GM12878 (cell line): ENCODE results near the gene CIB2. TPM values are rescaled to one million over a fixed set of nuclear protein-coding genes. Genes with fewer than 3 reads are reported as not detected.
A peak's percentile ranks its signal among the peaks of the same experiment; 100 is the strongest.

Experiments
- ATAC-seq: fragments of 200-7000 bp; cut with Tn5 transposase; 3 replicates; pipeline ENCODE4 v1.9.1; 2020; ENCODE audit warnings: mild to moderate bottlenecking, moderate library complexity
- BruUV-seq: library from RNA; stranded (reverse); fragments of 400-500 nt; replicated peaks from 2 replicates; lab custom pipeline; 2021; lab: Mats Ljungman, UMichigan
- CTCF ChIA-PET: fragments of 300-600 bp; sonication (Branson Sonifier 250); formaldehyde crosslinking; extraction: SDS; loops from one replicate; lab custom pipeline; 2021; ENCODE audit warnings: inconsistent platforms; lab: Yijun Ruan, JAX
- POLR2A ChIA-PET: fragments of 350-600 bp; formaldehyde crosslinking; extraction: SDS; loops from one replicate; lab custom pipeline; 2021; ENCODE audit warnings: inconsistent platforms; lab: Charles Lee
- RAD21 ChIA-PET: fragments of 300-600 bp; sonication (Branson Sonifier 250); formaldehyde crosslinking; loops from one replicate; lab custom pipeline; 2023; ENCODE audit warnings: antibody characterized with exemption; ENCODE audit not compliant: unreplicated experiment; lab: Charles Lee
- SMC1A ChIA-PET: fragments of 300-600 bp; sonication (Branson Sonifier 250); formaldehyde crosslinking; loops from one replicate; lab custom pipeline; 2023; ENCODE audit not compliant: unreplicated experiment, uncharacterized antibody; lab: Charles Lee
- DNase-seq: peaks from one replicate; pipeline ENCODE4 v3.0.0-alpha.2; 2011; ENCODE audit warnings: low read depth, low spot score
- FAIRE-seq: peaks from 3 replicates; lab custom pipeline; 2011; peaks lifted over from hg19 to GRCh38; lab: Jason Lieb, UNC
- H2AFZ ChIP-seq: 2 replicates; pipeline ENCODE4 v1.6.0; 2011; ENCODE audit warnings: low read depth, low read length, control low read depth; ENCODE audit not compliant: control insufficient read depth
- H3K27ac ChIP-seq: 2 replicates; pipeline ENCODE4 v1.5.1; 2011; ENCODE audit warnings: control low read depth; ENCODE audit not compliant: control insufficient read depth, insufficient read depth
- H3K27me3 ChIP-seq, 2 experiments: replicated peaks in 1 of 2; 2 replicates each; pipeline versions ENCODE4 v1.6.0 to v1.6.1; 2011; ENCODE audit warnings: low read length in 1 of 2; ENCODE audit not compliant: control insufficient read depth in 2 of 2, insufficient read depth in 2 of 2
- H3K36me3 ChIP-seq, 2 experiments: 2 replicates each; pipeline ENCODE4 v1.5.1; 2011; ENCODE audit warnings: low read length in 1 of 2; ENCODE audit not compliant: control insufficient read depth in 2 of 2, insufficient read depth in 2 of 2
- H3K4me1 ChIP-seq: 2 replicates; pipeline ENCODE4 v1.6.1; 2011; ENCODE audit warnings: mild to moderate bottlenecking, low read length, moderate library complexity, mixed read lengths; ENCODE audit not compliant: control insufficient read depth, insufficient read depth
- H3K4me2 ChIP-seq: 2 replicates; pipeline ENCODE4 v1.6.0; 2011; ENCODE audit warnings: control low read depth; ENCODE audit not compliant: control insufficient read depth, insufficient read depth
- H3K4me3 ChIP-seq: fragments of 200-600 bp; sonication (generic); 2 replicates; pipeline ENCODE4 v1.5.1; 2016
- H3K79me2 ChIP-seq: 2 replicates; pipeline ENCODE4 v1.6.0; 2011; ENCODE audit warnings: low read length; ENCODE audit not compliant: control insufficient read depth, insufficient read depth
- H3K9ac ChIP-seq: 2 replicates; pipeline ENCODE4 v1.8.0; 2011; ENCODE audit warnings: low read length, control low read depth, mixed read lengths; ENCODE audit not compliant: control insufficient read depth, insufficient read depth
- H3K9me3 ChIP-seq: replicated peaks from 3 replicates; pipeline ENCODE4 v1.5.1; 2011; ENCODE audit warnings: mild to moderate bottlenecking, low read length; ENCODE audit not compliant: control insufficient read depth, insufficient read depth
- H4K20me1 ChIP-seq: 2 replicates; pipeline ENCODE4 v1.6.0; 2011; ENCODE audit not compliant: control insufficient read depth, insufficient read depth
- MXI1 ChIP-seq: fragments of 150-350 bp; IDR thresholded peaks from 2 replicates; pipeline ENCODE4 v1.6.1; 2011; ENCODE audit warnings: low read depth, mild to moderate bottlenecking, inconsistent platforms, low read length, improper control_type of control experiment
- NFYA ChIP-seq: IDR thresholded peaks from 2 replicates; pipeline ENCODE4 v1.6.1; 2011; ENCODE audit warnings: low read depth, mild to moderate bottlenecking, low read length, improper control_type of control experiment, borderline replicate concordance
- NR2F1 ChIP-seq: fragments of 450-650 bp; conservative IDR thresholded peaks from 2 replicates; pipeline ENCODE4 v1.6.1; 2017; ENCODE audit warnings: mild to moderate bottlenecking
- SIN3A ChIP-seq: IDR thresholded peaks from 2 replicates; pipeline ENCODE4 v1.6.1; 2012; ENCODE audit warnings: low read depth, low read length, improper control_type of control experiment
- SMC3 ChIP-seq: IDR thresholded peaks from 2 replicates; pipeline ENCODE4 v1.6.1; 2011; ENCODE audit warnings: low read length, improper control_type of control experiment, borderline replicate concordance
- WGBS: methylation state at CpG from one replicate; pipeline ENCODE4 v1.1.6; 2016; ENCODE audit warnings: low lambda C conversion rate; ENCODE audit not compliant: insufficient replicate concordance, insufficient coverage; ENCODE audit errors: missing lambda C conversion rate; 5-methylcytosine and 5-hydroxymethylcytosine counted together
- in situ Hi-C: fragments of 300-500 bp; cut with MboI; formaldehyde crosslinking; loops from 9 replicates; pipeline ENCODE4 v1.14.3; 2018; ENCODE audit warnings: mixed read lengths
- intact Hi-C: fragments of 100-400 bp; cut with micrococcal nuclease; formaldehyde crosslinking; loops from one replicate; pipeline ENCODE4 v1.14.2; 2022; ENCODE audit not compliant: unreplicated experiment
- polyA plus RNA-seq, 11 experiments: library from polyadenylated mRNA; depleted of rRNA in 4 of 11; unstranded in 6 of 11; stranded (reverse) in 5 of 11; fragments of >200 nt; fragmentation: Nextera tagmentation in 4 of 11; fragmentation: Illumina TruSeq in 1 of 11; extraction: Ambion mirVana in 4 of 11; extraction: Trizol in 1 of 11; gene quantifications; 1 replicate in 1 of 11; 2 replicates in 10 of 11; pipeline versions ENCODE4 v1.2.1 to v1.2.3, GENCODE V29; 2011 to 2016; ENCODE audit warnings: inconsistent platforms in 2 of 11, missing spikeins in 2 of 11, low read depth in 1 of 11
- total RNA-seq, 4 experiments: library from RNA; depleted of rRNA in 3 of 4; stranded (reverse); fragments of >200 nt in 3 of 4; fragmentation: Illumina TruSeq in 1 of 4; extraction: Trizol in 1 of 4; gene quantifications; 2 replicates each; pipeline versions ENCODE4 v1.2.1 to v1.2.3, GENCODE V29; 2013 to 2021
- TF ChIP-seq, protein P1 (sequence below): IDR thresholded peaks from 2 replicates; pipeline ENCODE4 v1.6.1; 2012; ENCODE audit warnings: low read depth, low read length, improper control_type of control experiment
- TF ChIP-seq, protein P2 (sequence below): fragments of 450-650 bp; IDR thresholded peaks from 2 replicates; pipeline ENCODE4 v1.6.1; 2017; ENCODE audit warnings: mild to moderate bottlenecking, moderate library complexity
- TF ChIP-seq, protein P3 (sequence below): fragments of 450-650 bp; conservative IDR thresholded peaks from 2 replicates; pipeline ENCODE4 v1.6.1; 2017; ENCODE audit warnings: mild to moderate bottlenecking, moderate library complexity

CIB2 gene
- total and polyA plus RNA-seq, 10 of the 15 experiments (the other 5 are each of a cell fraction or from before 2014, with no cell fraction given) = 0.56 to 12.1 (median 7.1) TPM

GRCh38 chr15:78130466-78131294 lies 565 bp downstream of the CIB2 start:
- H3K4me1 ChIP-seq = peaks cover 5% of the 10 kb centered on the region
- SMC1A ChIA-PET = interaction anchor here (0.8 to 4.4 kb wide), 11 partner anchors 9 to 112 kb away, joined by 3 to 57 read pairs (median 10); no protein-coding TSS in a partner anchor
- no peak overlapping the region for H3K27ac ChIP-seq
- no peaks in the 10 kb centered on the region for H3K36me3 ChIP-seq
- H3K27me3 ChIP-seq = no peaks in the 10 kb centered on the region
- RAD21 ChIA-PET = interaction anchor here (0.5 to 9.5 kb wide), 17 partner anchors 8 to 571 kb away, joined by 3 to 147 read pairs (median 5); partner anchors contain the start of gene IDH3A
- peak overlapping the region; percentile 88; the same call in 1 of the 2 replicates for H3K4me3 ChIP-seq
- in situ Hi-C loops = no loop called here
- no peaks in the 10 kb centered on the region for H3K79me2 ChIP-seq
- POLR2A ChIA-PET = interaction anchor here (0.6 to 1.0 kb wide), 4 partner anchors 9 to 25 kb away, joined by 3 to 5 read pairs (median 4); no protein-coding TSS in a partner anchor
- ATAC-seq (peak; percentile 59), FAIRE-seq (no peak), DNase-seq (no peak)
- no TSS peak for BruUV-seq
- H3K9ac ChIP-seq = no peak overlapping the region
- CTCF ChIA-PET = interaction anchor here (0.8 to 7.0 kb wide), 22 partner anchors 9 to 222 kb away, joined by 3 to 200 read pairs (median 6); partner anchors contain the start of genes DNAJA4 and IDH3A
- H4K20me1 ChIP-seq = no peaks in the 10 kb centered on the region
- 35% methylated on average over 44 of the region's 51 CpGs for WGBS
- peak overlapping the region; percentile 46 for H2AFZ ChIP-seq
- no peaks in the 10 kb centered on the region for H3K9me3 ChIP-seq
- peak overlapping the region; percentile 89; the same call in 1 of the 2 replicates for H3K4me2 ChIP-seq
- intact Hi-C loops = loop anchor here (1.0 to 2.0 kb wide), 3 partner anchors 18 to 111 kb away; partner anchors contain the start of gene IDH3A
- TF ChIP-seq, protein P1, sequence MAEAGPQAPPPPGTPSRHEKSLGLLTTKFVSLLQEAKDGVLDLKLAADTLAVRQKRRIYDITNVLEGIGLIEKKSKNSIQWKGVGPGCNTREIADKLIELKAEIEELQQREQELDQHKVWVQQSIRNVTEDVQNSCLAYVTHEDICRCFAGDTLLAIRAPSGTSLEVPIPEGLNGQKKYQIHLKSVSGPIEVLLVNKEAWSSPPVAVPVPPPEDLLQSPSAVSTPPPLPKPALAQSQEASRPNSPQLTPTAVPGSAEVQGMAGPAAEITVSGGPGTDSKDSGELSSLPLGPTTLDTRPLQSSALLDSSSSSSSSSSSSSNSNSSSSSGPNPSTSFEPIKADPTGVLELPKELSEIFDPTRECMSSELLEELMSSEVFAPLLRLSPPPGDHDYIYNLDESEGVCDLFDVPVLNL = no peak
- TF ChIP-seq NFYA = no peak
- TF ChIP-seq MXI1 = no peak
- no peak for TF ChIP-seq NR2F1
- no peak for TF ChIP-seq SMC3
- no peak for TF ChIP-seq SIN3A
- TF ChIP-seq, protein P2, sequence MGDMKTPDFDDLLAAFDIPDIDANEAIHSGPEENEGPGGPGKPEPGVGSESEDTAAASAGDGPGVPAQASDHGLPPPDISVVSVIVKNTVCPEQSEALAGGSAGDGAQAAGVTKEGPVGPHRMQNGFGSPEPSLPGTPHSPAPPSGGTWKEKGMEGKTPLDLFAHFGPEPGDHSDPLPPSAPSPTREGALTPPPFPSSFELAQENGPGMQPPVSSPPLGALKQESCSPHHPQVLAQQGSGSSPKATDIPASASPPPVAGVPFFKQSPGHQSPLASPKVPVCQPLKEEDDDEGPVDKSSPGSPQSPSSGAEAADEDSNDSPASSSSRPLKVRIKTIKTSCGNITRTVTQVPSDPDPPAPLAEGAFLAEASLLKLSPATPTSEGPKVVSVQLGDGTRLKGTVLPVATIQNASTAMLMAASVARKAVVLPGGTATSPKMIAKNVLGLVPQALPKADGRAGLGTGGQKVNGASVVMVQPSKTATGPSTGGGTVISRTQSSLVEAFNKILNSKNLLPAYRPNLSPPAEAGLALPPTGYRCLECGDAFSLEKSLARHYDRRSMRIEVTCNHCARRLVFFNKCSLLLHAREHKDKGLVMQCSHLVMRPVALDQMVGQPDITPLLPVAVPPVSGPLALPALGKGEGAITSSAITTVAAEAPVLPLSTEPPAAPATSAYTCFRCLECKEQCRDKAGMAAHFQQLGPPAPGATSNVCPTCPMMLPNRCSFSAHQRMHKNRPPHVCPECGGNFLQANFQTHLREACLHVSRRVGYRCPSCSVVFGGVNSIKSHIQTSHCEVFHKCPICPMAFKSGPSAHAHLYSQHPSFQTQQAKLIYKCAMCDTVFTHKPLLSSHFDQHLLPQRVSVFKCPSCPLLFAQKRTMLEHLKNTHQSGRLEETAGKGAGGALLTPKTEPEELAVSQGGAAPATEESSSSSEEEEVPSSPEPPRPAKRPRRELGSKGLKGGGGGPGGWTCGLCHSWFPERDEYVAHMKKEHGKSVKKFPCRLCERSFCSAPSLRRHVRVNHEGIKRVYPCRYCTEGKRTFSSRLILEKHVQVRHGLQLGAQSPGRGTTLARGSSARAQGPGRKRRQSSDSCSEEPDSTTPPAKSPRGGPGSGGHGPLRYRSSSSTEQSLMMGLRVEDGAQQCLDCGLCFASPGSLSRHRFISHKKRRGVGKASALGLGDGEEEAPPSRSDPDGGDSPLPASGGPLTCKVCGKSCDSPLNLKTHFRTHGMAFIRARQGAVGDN = no peak
- TF ChIP-seq, protein P3, sequence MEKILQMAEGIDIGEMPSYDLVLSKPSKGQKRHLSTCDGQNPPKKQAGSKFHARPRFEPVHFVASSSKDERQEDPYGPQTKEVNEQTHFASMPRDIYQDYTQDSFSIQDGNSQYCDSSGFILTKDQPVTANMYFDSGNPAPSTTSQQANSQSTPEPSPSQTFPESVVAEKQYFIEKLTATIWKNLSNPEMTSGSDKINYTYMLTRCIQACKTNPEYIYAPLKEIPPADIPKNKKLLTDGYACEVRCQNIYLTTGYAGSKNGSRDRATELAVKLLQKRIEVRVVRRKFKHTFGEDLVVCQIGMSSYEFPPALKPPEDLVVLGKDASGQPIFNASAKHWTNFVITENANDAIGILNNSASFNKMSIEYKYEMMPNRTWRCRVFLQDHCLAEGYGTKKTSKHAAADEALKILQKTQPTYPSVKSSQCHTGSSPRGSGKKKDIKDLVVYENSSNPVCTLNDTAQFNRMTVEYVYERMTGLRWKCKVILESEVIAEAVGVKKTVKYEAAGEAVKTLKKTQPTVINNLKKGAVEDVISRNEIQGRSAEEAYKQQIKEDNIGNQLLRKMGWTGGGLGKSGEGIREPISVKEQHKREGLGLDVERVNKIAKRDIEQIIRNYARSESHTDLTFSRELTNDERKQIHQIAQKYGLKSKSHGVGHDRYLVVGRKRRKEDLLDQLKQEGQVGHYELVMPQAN = no peak
